GM18873 (cell line): ENCODE measurements around the gene CNTN2.
A peak's percentile ranks its signal among the peaks of the same experiment; 100 is the strongest.

Experiments
- ATAC-seq: cut with Tn5 transposase; IDR thresholded peaks from one replicate; pipeline ENCODE4 v1.9.1; 2021; ENCODE audit warnings: mild to moderate bottlenecking, moderate library complexity, moderate number of reproducible peaks; ENCODE audit not compliant: unreplicated experiment, low FRiP score

CNTN2 gene

GRCh38 chr1:205109269-205109668, 66.3 kb downstream of the CNTN2 start:
- ATAC-seq = no peak

GRCh38 chr1:205109711-205110110, 66.7 kb downstream of the CNTN2 start:
- ATAC-seq = no peak

GRCh38 chr1:205111354-205111753, 68.3 kb downstream of the CNTN2 start:
- no peak for ATAC-seq

GRCh38 chr1:205118752-205119151, 75.7 kb downstream of the CNTN2 start:
- no peak for ATAC-seq

GRCh38 chr1:205121660-205122488, 78.9 kb downstream of the CNTN2 start, which contains the start of gene RBBP5:
Gene RBBP5 (minus strand): TSS chr1:205121978. CDS start chr1:205121873, 105 bp downstream.
- ATAC-seq = peak; percentile 85

- ATAC-seq = peak; percentile 16
These were observed 79.5 kb downstream of the CNTN2 start for GRCh38 chr1:205122489-205122882.

GRCh38 chr1:205124726-205125125, 81.7 kb downstream of the CNTN2 start:
- ATAC-seq = no peak

GRCh38 chr1:205127646-205128045, 84.6 kb downstream of the CNTN2 start:
- no peak for ATAC-seq
